H1 (cell line): ENCODE results near the gene GPR31. TPM values are rescaled to one million over a fixed set of nuclear protein-coding genes. Genes with fewer than 3 reads are reported as not detected.

Source experiments
- CTCF ChIA-PET: fragments of 300-600 bp; sonication (Branson Sonifier 250); formaldehyde crosslinking; loops from one replicate; lab custom pipeline; 2021; ENCODE audit not compliant: partially characterized antibody; lab: Charles Lee
- POLR2A ChIA-PET: fragments of 300-600 bp; sonication (Branson Sonifier 250); formaldehyde crosslinking; loops from one replicate; lab custom pipeline; 2021; ENCODE audit warnings: inconsistent platforms; ENCODE audit not compliant: partially characterized antibody; lab: Charles Lee
- DNase-seq, 2 experiments: peaks; one replicate each; pipeline versions ENCODE4 v3.0.0 to v3.0.0-alpha.2; 2010 to 2022; ENCODE audit warnings: low spot score in 2 of 2, low read depth in 1 of 2, mixed read lengths in 1 of 2
- FAIRE-seq: peaks from 2 replicates; lab custom pipeline; 2011; peaks lifted over from hg19 to GRCh38; lab: Jason Lieb, UNC
- H2AFZ ChIP-seq: 2 replicates; pipeline ENCODE4 v1.8.1; 2012; ENCODE audit warnings: low read length, inconsistent platforms
- H2AK5ac ChIP-seq: 2 replicates; pipeline ENCODE4 v1.6.1; 2013; ENCODE audit warnings: low read depth, low read length
- H2BK120ac ChIP-seq: replicated peaks from 2 replicates; pipeline ENCODE3; 2013; ENCODE audit warnings: low read depth, low read length, inconsistent platforms
- H2BK12ac ChIP-seq: 2 replicates; pipeline ENCODE4 v1.6.1; 2013; ENCODE audit warnings: low read depth, low read length
- H2BK15ac ChIP-seq: 2 replicates; pipeline ENCODE4 v1.6.1; 2013; ENCODE audit warnings: low read length
- H2BK20ac ChIP-seq: 2 replicates; pipeline ENCODE4 v1.6.1; 2013; ENCODE audit warnings: low read length
- H2BK5ac ChIP-seq: 2 replicates; pipeline ENCODE4 v1.6.1; 2013; ENCODE audit warnings: low read depth, low read length
- H3K14ac ChIP-seq: 2 replicates; pipeline ENCODE4 v1.6.1; 2013; ENCODE audit warnings: inconsistent platforms; ENCODE audit not compliant: insufficient read length
- H3K18ac ChIP-seq: 2 replicates; pipeline ENCODE4 v1.6.1; 2013; ENCODE audit warnings: low read length; ENCODE audit errors: extremely low read depth
- H3K23ac ChIP-seq: 2 replicates; pipeline ENCODE4 v1.6.1; 2013; ENCODE audit warnings: inconsistent platforms; ENCODE audit not compliant: insufficient read length
- H3K23me2 ChIP-seq: 2 replicates; pipeline ENCODE4 v1.6.1; 2013; ENCODE audit warnings: low read depth, low read length
- H3K27ac ChIP-seq: 2 replicates; pipeline ENCODE4 v1.6.1; 2011; ENCODE audit warnings: low read depth, low read length, inconsistent platforms
- H3K27me3 ChIP-seq, 4 experiments: replicated peaks in 1 of 4; 1 replicate in 1 of 4; 2 replicates in 3 of 4; pipeline versions ENCODE4 v1.6.1 to v1.8.1; 2011 to 2013; ENCODE audit warnings: low read length in 3 of 4, mild to moderate bottlenecking in 3 of 4, inconsistent platforms in 2 of 4, mixed read lengths in 2 of 4, moderate library complexity in 1 of 4; ENCODE audit not compliant: control insufficient read depth in 3 of 4, insufficient read depth in 3 of 4; ENCODE audit errors: extremely low read depth in 1 of 4
- H3K36me3 ChIP-seq, 4 experiments: 2 replicates each; pipeline versions ENCODE4 v1.6.1 to v1.8.1; 2011 to 2013; ENCODE audit warnings: mild to moderate bottlenecking in 4 of 4, low read length in 3 of 4, moderate library complexity in 2 of 4, control low read depth in 1 of 4, inconsistent platforms in 1 of 4; ENCODE audit not compliant: insufficient read depth in 4 of 4, control insufficient read depth in 2 of 4
- H3K4ac ChIP-seq: replicated peaks from 2 replicates; pipeline ENCODE3; 2013; ENCODE audit warnings: low read length, low read depth, mixed read lengths, inconsistent platforms; ENCODE audit not compliant: insufficient read length
- H3K4me1 ChIP-seq, 4 experiments: replicated peaks in 1 of 4; 1 replicate in 1 of 4; 2 replicates in 3 of 4; pipeline versions ENCODE4 v1.6.1 to v1.8.1; 2011 to 2013; ENCODE audit warnings: low read length in 3 of 4, inconsistent platforms in 2 of 4, mixed read lengths in 1 of 4; ENCODE audit not compliant: insufficient read depth in 4 of 4, control insufficient read depth in 3 of 4
- H3K4me2 ChIP-seq, 2 experiments: 2 replicates each; pipeline versions ENCODE4 v1.6.1 to v1.8.1; 2011 to 2013; ENCODE audit warnings: low read depth in 2 of 2, low read length in 2 of 2, control low read depth in 1 of 2, inconsistent platforms in 1 of 2, mild to moderate bottlenecking in 1 of 2; ENCODE audit not compliant: insufficient read depth in 1 of 2
- H3K4me3 ChIP-seq, 4 experiments: fragments of 200-600, 300-600 bp in 1 of 4; sonication (generic), shearing (Covaris generic), sonication (Bioruptor Twin) in 1 of 4; 2 replicates each; pipeline versions ENCODE4 v1.5.1 to v1.8.1; 2011 to 2016; ENCODE audit warnings: low read length in 4 of 4, low read depth in 3 of 4, control low read depth in 2 of 4, inconsistent platforms in 2 of 4, mild to moderate bottlenecking in 2 of 4, mixed read lengths in 1 of 4, moderate library complexity in 1 of 4; ENCODE audit not compliant: insufficient read depth in 2 of 4; ENCODE audit errors: extremely low read depth in 1 of 4
- H3K56ac ChIP-seq: replicated peaks from 2 replicates; pipeline ENCODE3; 2013; ENCODE audit warnings: low read depth, mild to moderate bottlenecking, mixed read lengths, low read length, inconsistent platforms; ENCODE audit not compliant: insufficient read length
- H3K79me1 ChIP-seq: 2 replicates; pipeline ENCODE4 v1.6.1; 2013; ENCODE audit warnings: low read depth, low read length, control low read depth
- H3K79me2 ChIP-seq, 2 experiments: 2 replicates each; pipeline versions ENCODE4 v1.6.1 to v1.8.1; 2012 to 2013; ENCODE audit warnings: low read length in 2 of 2, mild to moderate bottlenecking in 2 of 2, inconsistent platforms in 1 of 2; ENCODE audit not compliant: insufficient read depth in 2 of 2, control insufficient read depth in 1 of 2
- H3K9ac ChIP-seq, 4 experiments: replicated peaks in 1 of 4; 1 replicate in 1 of 4; 2 replicates in 3 of 4; pipeline versions ENCODE4 v1.6.1 to v1.8.1; 2011 to 2013; ENCODE audit warnings: low read depth in 3 of 4, low read length in 3 of 4, control low read depth in 2 of 4, mild to moderate bottlenecking in 2 of 4, moderate library complexity in 2 of 4, inconsistent platforms in 1 of 4; ENCODE audit errors: extremely low read depth in 1 of 4
- H3K9me3 ChIP-seq, 2 experiments: 2 replicates each; pipeline versions ENCODE4 v1.6.1 to v1.8.1; 2012 to 2013; ENCODE audit warnings: mild to moderate bottlenecking in 2 of 2, moderate library complexity in 2 of 2, control low read depth in 1 of 2, inconsistent platforms in 1 of 2, low read depth in 1 of 2, low read length in 1 of 2, mixed read lengths in 1 of 2; ENCODE audit not compliant: insufficient read depth in 2 of 2
- H4K20me1 ChIP-seq, 2 experiments: replicated peaks in 1 of 2; 2 replicates each; pipeline versions ENCODE3 to v1.8.1; 2011 to 2013; ENCODE audit warnings: inconsistent platforms in 2 of 2, low read length in 2 of 2, mild to moderate bottlenecking in 1 of 2; ENCODE audit not compliant: insufficient read depth in 2 of 2, control insufficient read depth in 1 of 2
- H4K5ac ChIP-seq: 2 replicates; pipeline ENCODE4 v1.6.1; 2013; ENCODE audit warnings: low read length, low read depth, mixed read lengths, inconsistent platforms; ENCODE audit not compliant: insufficient read length
- H4K8ac ChIP-seq: 2 replicates; pipeline ENCODE4 v1.8.0; 2013; ENCODE audit warnings: mild to moderate bottlenecking, moderate library complexity, low read length, inconsistent platforms; ENCODE audit not compliant: insufficient read depth; ENCODE audit errors: extremely low read depth
- H4K91ac ChIP-seq: replicated peaks from 2 replicates; pipeline ENCODE3; 2013; ENCODE audit warnings: low read length, mixed read lengths, inconsistent platforms; ENCODE audit not compliant: insufficient read length
- CTCF ChIP-seq, 3 experiments: IDR thresholded peaks; 1 replicate in 2 of 3; 2 replicates in 1 of 3; pipeline versions ENCODE4 v1.5.1 to v1.6.1; 2011; ENCODE audit warnings: low read length in 3 of 3, mild to moderate bottlenecking in 3 of 3, inconsistent platforms in 2 of 3, low read depth in 1 of 3, moderate library complexity in 1 of 3; ENCODE audit not compliant: insufficient read depth in 1 of 3; ENCODE audit errors: control extremely low read depth in 1 of 3
- HDAC2 ChIP-seq, 2 experiments: fragments of 300-600 bp in 1 of 2; sonication (generic) in 1 of 2; IDR thresholded peaks; 2 replicates each; pipeline ENCODE4 v1.6.1; 2011 to 2012; ENCODE audit warnings: low read depth in 2 of 2, low read length in 2 of 2, mild to moderate bottlenecking in 2 of 2, moderate library complexity in 2 of 2, borderline replicate concordance in 1 of 2, inconsistent platforms in 1 of 2
- MAFK ChIP-seq: IDR thresholded peaks from 2 replicates; pipeline ENCODE4 v1.6.1; 2012; ENCODE audit warnings: low read depth, mild to moderate bottlenecking, improper control_type of control experiment, low read length
- NRF1 ChIP-seq: IDR thresholded peaks from 2 replicates; pipeline ENCODE4 v1.6.1; 2011; ENCODE audit warnings: mild to moderate bottlenecking, low read depth, low read length, improper control_type of control experiment
- POLR2A ChIP-seq, 2 experiments: IDR thresholded peaks; 1 replicate in 1 of 2; 2 replicates in 1 of 2; pipeline ENCODE4 v1.6.1; 2011; ENCODE audit warnings: low read depth in 2 of 2, low read length in 2 of 2, mild to moderate bottlenecking in 2 of 2; ENCODE audit errors: control extremely low read depth in 1 of 2
- RAD21 ChIP-seq, 2 experiments: IDR thresholded peaks in 1 of 2; conservative IDR thresholded peaks in 1 of 2; 2 replicates each; pipeline ENCODE4 v1.6.1; 2011; ENCODE audit warnings: low read depth in 2 of 2, low read length in 2 of 2, improper control_type of control experiment in 1 of 2, inconsistent platforms in 1 of 2, mild to moderate bottlenecking in 1 of 2, moderate library complexity in 1 of 2
- SIN3A ChIP-seq, 2 experiments: IDR thresholded peaks in 1 of 2; conservative IDR thresholded peaks in 1 of 2; 2 replicates each; pipeline ENCODE4 v1.6.1; 2011 to 2012; ENCODE audit warnings: low read length in 2 of 2, improper control_type of control experiment in 1 of 2, low read depth in 1 of 2, mild to moderate bottlenecking in 1 of 2
- SP2 ChIP-seq: IDR thresholded peaks from 2 replicates; pipeline ENCODE4 v1.6.1; 2012; ENCODE audit warnings: mild to moderate bottlenecking, low read length, inconsistent platforms
- TAF7 ChIP-seq: optimal IDR thresholded peaks from 2 replicates; pipeline ENCODE3; 2011; ENCODE audit warnings: low read depth, mild to moderate bottlenecking, inconsistent platforms, low read length, moderate library complexity, borderline replicate concordance
- TBP ChIP-seq: IDR thresholded peaks from 2 replicates; pipeline ENCODE4 v1.6.1; 2011; ENCODE audit warnings: low read depth, low read length, improper control_type of control experiment
- ZNF274 ChIP-seq: IDR thresholded peaks from 2 replicates; pipeline ENCODE4 v1.7.0; 2012; ENCODE audit warnings: low read length, borderline replicate concordance; ENCODE audit errors: extremely low read depth
- WGBS, 2 experiments: shearing (Covaris generic) in 1 of 2; methylation state at CpG; one replicate each; pipeline versions ENCODE4 v1.1.6 to v1.1.7; 2013 to 2015; ENCODE audit warnings: low lambda C conversion rate in 2 of 2, mixed read lengths in 2 of 2, inconsistent platforms in 1 of 2, low coverage in 1 of 2, missing lambda C conversion rate in 1 of 2; ENCODE audit not compliant: insufficient replicate concordance in 2 of 2, insufficient coverage in 1 of 2, insufficient read length in 1 of 2; ENCODE audit errors: extremely low coverage in 1 of 2, missing lambda C conversion rate in 1 of 2; 5-methylcytosine and 5-hydroxymethylcytosine counted together
- polyA plus RNA-seq, 7 experiments: library from polyadenylated mRNA; depleted of rRNA in 3 of 7; stranded (reverse) in 5 of 7; unstranded in 2 of 7; fragments of >200 nt in 5 of 7; fragments of 200-250 nt in 2 of 7; gene quantifications; 1 replicate in 5 of 7; 2 replicates in 1 of 7; 4 replicates in 1 of 7; pipeline versions ENCODE4 v1.2.1 to v1.2.3, GENCODE V29; 2011 to 2013; ENCODE audit warnings: missing spikeins in 2 of 7, mixed read lengths in 2 of 7
- total RNA-seq: library from RNA; stranded (reverse); fragmentation: NEBNext Ultra II Directional; extraction: Animal tissue kit (Norgen Biotek cat#: 25700); gene quantifications from 2 replicates; pipeline ENCODE4 v1.2.1, GENCODE V29; 2021

GPR31 gene
- total and polyA plus RNA-seq, 2 of the 8 experiments (the other 6 are each of a cell fraction or from before 2014, with no cell fraction given): not detected

- Histone ChIP-seq H2BK120ac (no peak overlapping the region), H2AFZ (no peak overlapping the region), H3K4ac (no peak overlapping the region), H3K56ac (no peak overlapping the region), H3K79me1 (no peaks in the 10 kb centered on the region), H4K8ac (no peak overlapping the region), H2AK5ac (no peak overlapping the region), H4K91ac (no peak overlapping the region), H3K18ac (no peak overlapping the region), H4K5ac (no peak overlapping the region), H3K27me3 (no peaks in the 10 kb centered on the region), H3K4me2 (no peak overlapping the region), H2BK5ac (no peak overlapping the region), H3K9ac (no peak overlapping the region), H3K23me2 (no peaks in the 10 kb centered on the region), H2BK12ac (no peak overlapping the region), H2BK20ac (no peak overlapping the region), H2BK15ac (no peak overlapping the region), H3K14ac (no peak overlapping the region), H4K20me1 (no peaks in the 10 kb centered on the region), H3K4me1 (peaks cover 0 to 5% (median 0%) of the 10 kb centered on the region in 4 experiments; a peak in 3 of 7 replicates), H3K4me3 (no peak overlapping the region), H3K27ac (no peak overlapping the region), H3K23ac (no peak overlapping the region), H3K79me2 (no peaks in the 10 kb centered on the region), H3K9me3 (peaks cover 0 to 2% of the 10 kb centered on the region in 2 experiments; a peak in 1 of 4 replicates), H3K36me3 (no peaks in the 10 kb centered on the region)
- ChIA-PET CTCF (interaction anchor here (0.6 to 1.6 kb wide), 4 partner anchors 9 to 178 kb away, joined by 3 to 5 read pairs (median 4); no protein-coding TSS in a partner anchor), POLR2A (no interaction called here)
- DNase-seq: no peak
- no peak for FAIRE-seq
- 81% methylated on average over 10 of the region's 10 CpGs; no CpG with 5 or more reads in 1 of the 2 experiments for WGBS, 2 experiments
- TF ChIP-seq SIN3A (conservative IDR thresholded peaks at IDR 0.05 in 1 of 2, IDR thresholded peaks at IDR 0.05 in 1 of 2; ENCODE audit: low read depth in 1 of 2, low read length in 2 of 2) (no peak), MAFK (no peak), NRF1 (no peak), TBP (no peak), ZNF274 (no peak), TAF7 (no peak), CTCF (IDR thresholded peaks at IDR 0.05; ENCODE audit: control extremely low read depth in 1 of 3, insufficient read depth in 1 of 3, low read depth in 1 of 3, low read length in 3 of 3) (peak; percentile 22 to 64 (median 52); a peak in 2 of 4 replicates), HDAC2 (IDR thresholded peaks at IDR 0.05; ENCODE audit: borderline replicate concordance in 1 of 2, low read depth in 2 of 2, low read length in 2 of 2) (no peak), RAD21 (IDR thresholded peaks at IDR 0.05 in 1 of 2, conservative IDR thresholded peaks at IDR 0.05 in 1 of 2; ENCODE audit: low read depth in 2 of 2, low read length in 2 of 2) (peak; percentile 50 to 61), SP2 (no peak), POLR2A (IDR thresholded peaks at IDR 0.05; ENCODE audit: control extremely low read depth in 1 of 2, low read depth in 2 of 2, low read length in 2 of 2) (no peak)
Observed at GRCh38 chr6:167115054-167115453, 42.7 kb downstream of the GPR31 start.
